GM18951 (cell line): ENCODE measurements around the gene AMBRA1.

ENCODE experiments used
- POLR2A ChIP-seq: IDR thresholded peaks from 4 replicates; pipeline ENCODE4 v1.6.1; 2011; ENCODE audit warnings: mild to moderate bottlenecking; ENCODE audit not compliant: insufficient read length, insufficient read depth; ENCODE audit errors: extremely low read depth
- in situ Hi-C: fragments of 300-500 bp; cut with MboI; formaldehyde crosslinking; loops from one replicate; pipeline ENCODE4 v1.12.0; 2022; ENCODE audit warnings: low sequenced_read_pairs, mixed read lengths, inconsistent platforms; ENCODE audit not compliant: unreplicated experiment

AMBRA1 gene

DNA sequence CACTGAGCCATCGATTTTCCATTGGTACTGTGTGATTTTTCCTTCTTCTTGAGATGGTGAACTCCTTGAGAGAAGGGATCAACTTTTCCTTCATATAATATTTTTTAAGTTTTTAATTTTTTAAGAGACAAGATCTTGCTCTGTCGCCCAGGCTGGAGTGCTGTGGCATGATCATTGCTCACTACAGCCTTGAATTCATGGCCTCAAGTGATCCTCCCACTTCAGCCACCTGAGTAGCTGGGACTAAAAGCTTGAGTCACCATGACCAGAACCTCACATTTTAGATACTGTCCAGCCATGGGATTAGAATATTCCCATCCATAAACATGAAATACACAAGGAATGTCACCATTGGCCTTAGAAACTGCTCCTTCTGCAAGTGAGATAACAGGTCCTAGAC is 135.3 kb downstream of the AMBRA1 start:
- in situ Hi-C loops: no loop called here
- no peak for TF ChIP-seq POLR2A

DNA sequence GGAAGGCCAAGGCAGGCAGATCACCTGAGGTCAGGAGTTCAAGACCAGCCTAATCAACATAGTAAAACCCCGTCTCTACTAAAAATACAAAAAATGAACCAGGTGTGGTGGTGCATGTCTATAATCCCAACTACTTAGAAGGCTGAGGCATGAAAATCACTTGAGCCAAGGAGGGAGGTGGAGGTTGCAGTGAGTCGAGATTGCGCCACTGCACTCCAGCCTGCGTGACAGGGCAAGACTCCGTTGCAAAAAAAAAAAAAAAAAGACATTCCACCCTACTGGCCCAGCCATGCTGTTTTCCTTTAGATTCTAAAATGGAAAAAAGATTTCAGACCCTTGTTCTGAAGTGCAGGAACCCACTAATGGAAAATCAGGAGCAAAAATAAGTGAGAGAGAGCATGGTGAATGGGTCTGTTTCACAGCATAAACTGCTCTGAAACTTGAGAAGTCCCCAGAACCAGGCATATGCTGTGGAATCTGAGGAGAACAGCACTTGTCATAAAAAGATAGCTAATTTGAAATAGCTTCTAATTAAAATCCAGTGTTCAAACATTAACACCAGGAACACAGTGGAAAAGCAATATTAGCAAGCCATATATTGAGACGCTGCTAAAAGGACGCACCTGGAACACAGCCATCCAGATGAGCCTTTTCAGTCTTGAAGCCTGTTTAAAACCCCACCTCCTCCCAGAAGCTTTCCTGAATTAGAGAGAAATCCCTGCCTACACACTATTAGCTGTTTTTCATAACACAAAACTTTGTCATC is 136.0 kb downstream of the AMBRA1 start:
- TF ChIP-seq POLR2A: no peak
- in situ Hi-C loops: no loop called here

DNA sequence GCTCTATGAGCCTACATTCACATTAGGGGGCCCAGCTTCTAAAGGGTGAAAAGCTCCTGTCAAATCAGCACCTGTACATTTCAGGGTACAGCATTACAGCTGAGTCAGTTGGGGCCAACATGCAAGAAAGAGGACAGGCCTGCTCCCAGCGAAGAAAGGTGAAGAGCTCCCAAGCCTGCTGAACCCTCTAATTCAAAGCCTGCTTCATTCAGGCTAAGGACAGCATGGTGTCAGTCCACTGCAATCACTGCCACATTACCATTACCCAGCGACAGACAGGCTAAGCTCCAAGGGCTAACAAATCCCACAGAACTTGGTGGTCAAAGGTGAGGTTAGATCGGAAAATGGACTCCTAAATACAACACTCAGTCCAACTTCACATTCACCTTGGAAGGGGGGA is 136.8 kb downstream of the AMBRA1 start:
- TF ChIP-seq POLR2A: no peak
- in situ Hi-C loops: no loop called here

DNA sequence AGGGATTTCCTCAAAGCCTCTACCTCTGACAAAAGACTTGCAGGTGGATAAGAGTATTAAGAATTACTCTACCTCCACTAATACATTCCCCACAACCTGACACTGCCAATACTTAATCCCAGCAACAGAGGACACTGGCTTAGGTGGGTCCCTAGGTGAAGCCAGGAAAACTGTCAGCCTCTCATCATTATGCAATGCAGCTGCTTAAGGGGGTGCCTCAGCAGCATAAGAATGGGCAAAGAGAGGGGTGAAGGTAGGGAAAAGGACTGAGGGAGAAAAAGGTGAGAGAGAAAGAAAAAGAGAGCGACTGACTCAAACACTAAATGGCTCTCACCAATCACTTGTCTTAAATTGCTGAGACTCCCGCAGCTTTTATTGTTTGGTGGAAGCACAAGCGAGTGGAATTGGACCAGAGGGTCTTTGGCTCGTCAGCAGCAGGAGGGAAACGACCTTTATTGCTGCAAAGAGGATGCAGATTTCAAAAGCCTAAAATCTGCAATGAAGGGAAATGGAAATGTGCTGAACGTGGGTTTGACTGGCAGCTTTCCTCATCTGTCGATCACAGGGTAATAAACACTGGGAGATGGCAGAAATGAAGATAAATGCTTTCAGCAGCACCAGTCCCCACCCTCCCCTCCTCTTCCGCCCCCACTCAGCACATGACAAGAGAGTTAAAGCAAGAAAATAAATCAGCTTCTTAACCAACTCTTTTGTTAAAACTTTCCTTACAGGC is 137.4 kb downstream of the AMBRA1 start:
- in situ Hi-C loops: no loop called here
- no peak for TF ChIP-seq POLR2A

DNA sequence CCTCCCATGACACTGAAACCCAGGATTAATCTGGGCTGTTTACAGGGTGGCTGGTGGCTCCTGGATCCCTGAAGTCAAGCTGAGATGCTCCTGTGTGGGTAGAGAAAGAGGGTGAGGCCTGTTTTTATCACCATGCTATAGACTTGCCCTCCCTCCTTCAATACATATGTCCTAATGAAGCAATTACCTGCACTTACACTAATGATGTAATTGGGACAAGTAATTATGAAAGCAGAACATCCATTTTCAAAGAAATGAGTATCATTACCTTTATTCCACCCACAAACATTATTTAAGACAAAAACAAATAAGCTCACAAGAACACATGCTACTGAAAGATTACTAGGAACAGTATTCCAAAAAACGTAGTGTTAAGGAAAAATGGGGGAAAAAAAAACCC is 138.0 kb downstream of the AMBRA1 start:
- in situ Hi-C loops: no loop called here
- TF ChIP-seq POLR2A: no peak

DNA sequence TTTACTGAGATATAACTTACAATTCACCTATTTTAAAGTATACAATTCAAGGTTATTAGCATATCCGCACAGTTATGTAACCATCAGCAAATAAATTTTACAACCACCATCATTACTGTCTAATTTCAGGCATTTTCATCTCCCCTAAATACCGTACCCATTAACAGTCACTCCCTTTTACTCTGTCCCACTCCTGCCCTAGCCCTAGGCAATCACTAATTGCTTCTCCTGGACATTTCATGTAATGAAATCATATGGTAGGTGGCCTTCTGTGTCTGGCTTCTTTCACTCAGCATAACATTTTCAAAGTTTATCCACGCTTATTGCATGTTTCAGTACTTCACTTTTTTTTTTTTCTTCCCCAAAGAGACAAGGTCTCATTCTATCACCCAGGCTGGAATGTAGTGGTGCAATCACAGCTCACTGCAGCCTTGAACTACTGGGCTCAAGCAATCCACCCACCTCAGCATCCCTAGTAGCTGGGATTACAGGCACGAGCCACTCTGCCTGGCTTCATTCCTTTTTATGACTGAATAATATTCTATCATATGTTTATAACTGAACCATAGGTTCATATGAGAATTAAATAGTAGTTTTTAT is 140.8 kb downstream of the AMBRA1 start:
- in situ Hi-C loops: no loop called here
- no peak for TF ChIP-seq POLR2A

DNA sequence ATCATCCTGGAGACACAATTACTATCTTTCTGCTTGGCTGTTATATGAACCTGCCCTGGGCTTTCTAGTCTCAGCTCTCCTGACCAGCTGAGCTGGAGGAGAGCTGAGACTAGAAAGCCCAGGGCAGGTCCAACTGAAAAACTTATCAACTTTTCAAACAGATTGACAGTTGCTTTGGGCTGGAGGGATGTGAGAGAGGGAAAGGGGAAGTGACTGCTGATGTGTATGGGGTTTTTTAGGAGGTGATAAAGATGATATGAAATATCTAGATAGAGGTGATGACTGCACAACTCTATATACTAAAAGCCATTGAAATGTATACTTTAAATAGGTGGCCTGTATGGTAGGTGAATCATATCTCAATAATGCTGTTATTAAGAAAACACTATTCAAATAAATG is 142.1 kb downstream of the AMBRA1 start:
- in situ Hi-C loops: no loop called here
- TF ChIP-seq POLR2A: no peak

DNA sequence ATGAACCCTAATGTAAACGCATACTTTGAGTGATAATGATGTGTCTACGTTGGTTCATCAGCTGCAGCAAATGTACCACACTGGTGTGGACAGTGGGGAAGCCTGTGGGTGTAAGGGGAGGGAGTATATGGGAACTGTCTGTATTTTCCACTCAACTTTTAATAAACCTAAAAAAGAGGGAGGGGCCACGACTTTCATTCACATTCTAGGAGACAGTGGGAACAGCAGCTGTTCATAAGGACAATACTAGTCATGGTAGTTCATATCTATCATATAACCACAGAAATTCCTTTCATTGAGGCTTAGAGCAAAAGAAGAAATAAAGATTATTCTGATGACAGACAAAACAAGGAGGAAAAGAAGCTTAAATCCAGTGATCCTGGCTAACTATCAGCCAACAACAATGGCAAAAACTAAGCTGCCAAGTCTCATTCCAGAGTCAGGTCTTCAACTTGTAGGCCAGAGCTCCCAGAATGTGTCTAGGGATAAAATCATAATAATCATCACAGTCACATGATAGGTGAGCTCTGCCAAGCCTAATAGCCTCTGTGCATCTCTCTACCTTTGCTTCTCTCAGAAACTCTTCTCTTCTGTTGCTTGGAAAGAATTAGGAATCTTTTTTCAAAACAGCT is 142.9 kb downstream of the AMBRA1 start:
- in situ Hi-C loops: no loop called here

DNA sequence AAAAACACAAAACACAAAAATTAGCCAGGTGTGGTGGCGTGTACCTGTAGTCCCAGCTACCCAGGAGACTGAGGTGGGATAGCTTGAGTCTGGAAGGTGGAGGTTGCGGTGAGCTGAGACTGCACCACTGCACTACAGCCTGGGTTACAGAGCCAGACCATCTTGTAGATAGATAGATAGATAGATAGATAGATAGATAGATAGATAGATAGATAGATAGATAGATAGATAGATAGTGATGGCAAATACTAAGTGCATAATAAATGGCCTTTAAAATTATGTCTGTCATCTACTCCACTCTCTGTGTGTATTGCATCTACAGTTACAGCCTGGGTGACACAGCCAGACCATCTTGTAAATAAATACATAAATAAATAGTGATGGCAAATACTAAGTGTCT is 146.3 kb downstream of the AMBRA1 start:
- in situ Hi-C loops: no loop called here

More for the DNA sequence above, 142.9 kb downstream of the AMBRA1 start:
- no peak for TF ChIP-seq POLR2A

DNA sequence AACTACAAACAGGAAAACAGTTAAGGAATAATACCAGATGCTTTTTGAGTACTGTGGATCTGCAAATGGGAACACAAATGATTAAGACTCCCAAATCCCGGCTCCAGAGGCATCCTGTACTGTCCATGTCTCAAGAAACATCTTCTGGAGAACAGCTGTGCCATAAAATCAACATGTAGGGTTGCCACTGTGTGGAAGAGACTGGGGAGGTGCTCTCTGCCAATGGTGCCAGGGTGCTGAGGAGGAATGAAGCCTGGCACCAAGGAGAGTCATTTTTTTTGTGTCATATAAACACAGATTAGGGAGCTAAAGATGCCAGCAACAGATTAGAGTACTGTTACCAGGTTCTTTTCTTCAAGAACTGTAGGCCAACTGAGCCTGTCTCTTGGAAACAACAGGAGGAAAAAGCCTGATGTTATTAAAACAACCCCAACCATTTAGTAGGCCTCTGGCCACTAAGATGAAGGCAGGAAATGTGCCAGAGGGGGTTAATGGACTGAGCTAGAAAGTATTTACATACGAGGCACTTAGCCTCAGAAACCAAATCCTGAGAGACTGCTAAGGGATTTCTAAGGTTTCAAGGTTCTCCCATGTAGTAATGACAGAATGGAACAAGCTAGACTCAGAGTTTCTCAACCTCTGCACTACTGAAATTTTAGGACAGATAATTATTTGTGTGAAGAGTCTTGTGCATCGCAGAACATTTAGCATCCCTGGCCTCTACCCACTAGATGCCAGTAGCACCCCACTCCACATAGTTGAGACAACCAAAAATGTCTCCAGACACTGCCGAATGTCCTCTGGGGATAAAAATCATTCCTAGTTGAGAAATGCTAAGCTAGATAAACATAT is 147.7 kb downstream of the AMBRA1 start:
- TF ChIP-seq POLR2A: no peak
- in situ Hi-C loops: no loop called here

More for the DNA sequence above, 146.3 kb downstream of the AMBRA1 start:
- TF ChIP-seq POLR2A: no peak

DNA sequence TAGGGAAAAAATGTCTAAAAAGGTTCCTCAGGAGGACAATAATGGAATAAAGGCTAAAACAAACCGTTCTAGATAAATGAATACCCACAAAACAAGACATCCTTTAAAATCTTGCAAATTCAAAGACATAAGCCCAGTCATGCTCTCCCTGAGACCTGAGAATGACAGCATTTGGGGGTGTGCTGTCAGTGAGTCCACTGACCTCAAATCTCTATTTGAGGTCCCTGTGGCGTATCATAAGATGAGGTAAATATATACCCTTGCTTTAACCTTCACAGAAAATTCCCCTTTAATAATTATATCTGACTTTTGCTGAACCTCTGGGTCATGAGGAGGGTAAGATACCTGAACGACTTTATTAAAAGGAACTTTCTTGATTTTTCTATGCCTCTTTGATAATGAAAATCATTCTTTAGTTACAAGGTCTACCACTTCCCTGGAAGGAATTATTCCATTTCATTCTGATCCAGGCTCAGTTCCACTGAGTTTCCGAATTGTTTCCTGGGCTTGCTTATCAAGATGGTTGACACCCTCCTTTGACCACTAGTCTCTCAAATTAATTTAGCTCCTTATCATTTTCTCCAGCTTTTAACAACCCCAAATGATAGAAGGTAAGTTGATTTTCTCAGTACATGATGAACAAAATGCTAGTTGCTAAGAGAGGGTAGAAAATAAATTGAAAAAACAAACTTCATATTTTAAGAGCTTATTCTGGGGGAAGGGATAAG is 148.5 kb downstream of the AMBRA1 start:
- TF ChIP-seq POLR2A: no peak
- in situ Hi-C loops: no loop called here

DNA sequence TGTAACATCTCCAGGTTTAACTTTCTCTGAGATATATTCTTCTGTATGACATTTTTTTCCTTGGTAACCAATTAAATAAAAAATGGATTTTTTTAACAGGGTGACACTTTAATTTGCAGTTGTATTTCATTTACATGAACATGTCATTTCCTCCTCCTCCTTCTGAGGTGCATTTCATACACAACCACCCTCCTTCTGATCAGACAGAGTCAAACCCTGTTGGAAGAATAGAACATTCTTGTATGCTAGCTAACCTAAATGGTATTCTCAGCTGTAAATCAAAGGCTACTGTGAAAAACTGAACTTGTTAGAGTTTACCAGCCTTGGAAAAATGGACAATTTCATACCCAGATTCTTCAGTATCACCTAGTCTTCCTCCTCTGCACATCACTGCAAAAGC is 149.5 kb downstream of the AMBRA1 start:
- in situ Hi-C loops: no loop called here
- no peak for TF ChIP-seq POLR2A

DNA sequence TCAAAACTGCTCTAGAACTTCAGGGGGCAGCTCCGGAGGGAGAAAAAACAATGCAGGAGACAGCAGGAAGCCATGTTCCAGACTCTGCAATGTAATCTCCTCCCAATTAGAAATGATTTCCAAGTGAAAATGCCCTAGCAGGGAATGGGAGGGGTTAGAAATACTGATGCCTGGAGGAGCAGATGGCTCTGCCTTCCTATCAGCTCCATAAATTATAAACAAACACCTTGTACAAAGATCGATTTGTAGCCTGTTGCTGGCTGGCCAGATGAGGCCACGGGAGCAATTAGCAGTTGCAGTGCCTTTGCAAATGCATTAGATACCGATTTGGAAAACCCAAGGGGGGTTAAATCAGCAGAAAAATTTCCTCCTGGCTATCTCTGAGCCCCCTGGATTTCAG is 155.6 kb downstream of the AMBRA1 start:
- no peak for TF ChIP-seq POLR2A

More for the DNA sequence above, 155.6 kb downstream of the AMBRA1 start:
- in situ Hi-C loops: loop anchor here (10.0 kb wide), 1 partner anchor 277 kb away; the partner anchor contains the start of gene F2
